Measurements from ENCODE around the gene NEK10. TPM values are rescaled to one million over a fixed set of nuclear protein-coding genes. Genes with fewer than 3 reads are reported as not detected.

NEK10 gene
- total RNA-seq, 4 donors from 2014 or later = 1.7 to 2.1 (median 2.1) TPM; not detected in 1

GRCh38 chr3:27317096-27317495, 52.1 kb downstream of the NEK10 start:
- TF ChIP-seq CTCF (IDR thresholded peaks at IDR 0.05) (no peak), POLR2A (IDR thresholded peaks at IDR 0.05) (no peak)
- DNase-seq (ENCODE audit: low spot score in 2 of 2) = no peak
- H3K4me3 ChIP-seq (ENCODE audit: low read depth, poor library complexity, severe bottlenecking) = no peak overlapping the region
- intact Hi-C loops (cut with DNase I; ENCODE audit: low total_unique reads) = no loop called here
- 90 to 96% methylated on average over 1 of the region's 1 CpG for WGBS, 2 donors

- intact Hi-C loops (cut with DNase I; ENCODE audit: low total_unique reads) = no loop called here
- no peak for DNase-seq (ENCODE audit: low spot score in 2 of 2)
- WGBS, 2 donors = 58 to 69% methylated on average over 2 of the region's 2 CpGs
Observed at GRCh38 chr3:27315003-27315402, 54.2 kb downstream of the NEK10 start.

GRCh38 chr3:27312044-27312668, 57.0 kb downstream of the NEK10 start:
- intact Hi-C loops (cut with DNase I; ENCODE audit: low total_unique reads) = no loop called here
- TF ChIP-seq POLR2A (IDR thresholded peaks at IDR 0.05) = no peak
- no peak for TF ChIP-seq CTCF (IDR thresholded peaks at IDR 0.05)

More at GRCh38 chr3:27315003-27315402, 54.2 kb downstream of the NEK10 start:
- TF ChIP-seq CTCF (IDR thresholded peaks at IDR 0.05) (no peak), POLR2A (IDR thresholded peaks at IDR 0.05) (no peak)
- no peak overlapping the region for H3K4me3 ChIP-seq (ENCODE audit: low read depth, poor library complexity, severe bottlenecking)

GRCh38 chr3:27311400-27311799, 57.8 kb downstream of the NEK10 start:
- no peak for DNase-seq (ENCODE audit: low spot score in 2 of 2)
- H3K4me3 ChIP-seq (ENCODE audit: low read depth, poor library complexity, severe bottlenecking) = no peak overlapping the region
- intact Hi-C loops (cut with DNase I; ENCODE audit: low total_unique reads) = no loop called here
- 58 to 60% methylated on average over 5 of the region's 5 CpGs for WGBS, 2 donors
- TF ChIP-seq CTCF (IDR thresholded peaks at IDR 0.05) = no peak
- TF ChIP-seq POLR2A (IDR thresholded peaks at IDR 0.05) = no peak

More at GRCh38 chr3:27312044-27312668, 57.0 kb downstream of the NEK10 start:
- no peak for DNase-seq (ENCODE audit: low spot score in 2 of 2)
- no peak overlapping the region for H3K4me3 ChIP-seq (ENCODE audit: low read depth, poor library complexity, severe bottlenecking)
- 36 to 40% methylated on average over 5 of the region's 5 CpGs for WGBS, 2 donors

GRCh38 chr3:27310688-27311087, 58.5 kb downstream of the NEK10 start:
- DNase-seq (ENCODE audit: low spot score in 2 of 2) = no peak
- TF ChIP-seq CTCF (IDR thresholded peaks at IDR 0.05) (no peak), POLR2A (IDR thresholded peaks at IDR 0.05) (no peak)
- no peak overlapping the region for H3K4me3 ChIP-seq (ENCODE audit: low read depth, poor library complexity, severe bottlenecking)
- intact Hi-C loops (cut with DNase I; ENCODE audit: low total_unique reads) = no loop called here
- WGBS, 2 donors = 62 to 73% methylated on average over 2 of the region's 2 CpGs

GRCh38 chr3:27307566-27307965, 61.6 kb downstream of the NEK10 start:
- 77 to 80% methylated on average over 1 of the region's 1 CpG for WGBS, 2 donors
- DNase-seq (ENCODE audit: low spot score in 2 of 2) = no peak
- intact Hi-C loops (cut with DNase I; ENCODE audit: low total_unique reads) = loop anchor here (10.0 kb wide), 1 partner anchor 377 kb away; no protein-coding TSS in a partner anchor
- TF ChIP-seq POLR2A (IDR thresholded peaks at IDR 0.05) = no peak
- no peak overlapping the region for H3K4me3 ChIP-seq (ENCODE audit: low read depth, poor library complexity, severe bottlenecking)

All from lower leg skin (tissue), 4 donors.